Activated CD8-positive, alpha-beta memory T cell treated with anti-CD3 and anti-CD28 coated beads for 1 hour (primary cell): ENCODE data around the gene RTL9.
"Not testable (repeated sequence)": the region's sequence is repeated elsewhere in the genome, so short reads cannot be mapped to it uniquely, and the experiment has no call there.

Experiments used
- DNase-seq, 2 donors: peaks; one replicate each; pipeline ENCODE4 v3.0.0-alpha.2; 2020; ENCODE audit warnings: low read depth in 1 of 2; ENCODE audit errors: extremely low read depth in 1 of 2

The RTL9 gene

DNA sequence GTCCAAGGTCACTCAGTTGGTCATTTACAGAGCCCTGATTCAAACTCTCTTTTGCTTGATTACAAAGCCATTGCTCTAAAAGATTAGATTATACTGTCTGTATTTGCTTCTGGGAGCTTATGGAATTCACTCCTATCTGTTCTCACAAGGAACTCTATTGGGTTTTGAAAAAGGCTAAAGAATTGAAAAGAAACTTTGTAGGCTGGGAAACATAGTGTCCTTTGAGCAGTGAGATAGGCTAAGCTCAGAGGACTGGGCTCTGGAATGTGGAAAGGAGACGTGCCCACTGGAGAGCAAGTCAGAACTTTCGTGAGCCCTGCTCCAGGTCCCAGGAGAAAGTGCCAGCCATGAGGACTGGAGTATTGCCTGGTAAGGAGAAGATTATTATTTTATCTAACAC lies at the start of gene RTL9:
RTL9 (plus strand) TSS at position 301 of the 400 bp plus-strand sequence. CDS start 91,770 bp downstream, outside the sequence.
- no peak for DNase-seq

DNA sequence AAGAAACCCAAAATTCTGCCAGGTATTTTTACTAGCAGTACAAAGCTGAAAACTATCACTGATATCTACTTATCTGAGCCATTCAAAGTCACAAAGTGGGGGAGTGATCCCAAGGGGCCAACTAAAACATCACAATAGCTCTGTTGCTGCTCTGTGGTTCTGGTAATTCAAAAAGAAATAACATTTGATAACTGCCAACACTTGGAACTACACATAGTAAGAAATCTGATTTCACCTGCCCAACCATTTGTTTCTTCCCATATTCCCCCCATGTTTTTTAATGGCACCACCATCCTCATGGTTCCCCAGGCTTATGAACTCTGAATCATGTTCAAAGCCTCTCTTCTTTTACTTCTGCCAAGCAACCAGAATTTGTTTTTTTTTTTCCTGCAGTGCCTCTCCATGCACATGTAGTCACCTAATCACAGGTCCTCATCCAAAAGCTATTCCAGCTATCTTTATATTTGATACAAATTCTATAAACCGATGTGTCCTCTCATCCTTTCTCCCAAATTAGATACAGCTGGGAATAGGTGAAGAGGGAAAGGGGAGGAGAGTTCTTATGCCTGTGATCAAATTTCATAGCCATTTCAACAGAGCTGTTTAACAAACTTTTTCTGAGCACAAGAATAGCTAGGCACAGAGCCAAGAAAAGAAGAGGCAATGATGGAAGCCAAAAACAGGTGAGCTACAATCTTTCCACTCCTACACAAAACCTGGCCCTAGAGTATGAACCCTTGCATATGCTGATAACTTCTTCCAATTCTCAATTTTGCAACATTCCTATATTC lies 48.5 kb upstream of the RTL9 start:
- no peak for DNase-seq

DNA sequence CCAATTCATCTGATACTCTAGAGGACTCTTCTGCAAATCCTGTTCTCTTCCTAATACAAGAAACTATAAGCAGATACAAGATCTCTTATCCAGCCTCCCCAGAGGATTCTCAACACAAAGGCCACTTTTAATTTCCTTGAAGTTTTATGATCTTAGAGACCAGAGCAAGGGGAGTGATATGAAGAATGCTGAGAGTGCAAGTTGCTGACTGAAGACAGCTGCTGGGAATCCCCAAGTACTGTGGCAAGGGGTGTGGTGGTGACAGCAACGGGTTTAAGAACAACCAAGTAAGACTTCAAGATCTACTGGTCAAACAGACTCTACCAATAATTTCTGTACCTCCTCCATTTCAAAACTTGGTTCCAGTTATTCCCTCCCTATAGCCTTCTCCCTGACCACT lies 47.8 kb upstream of the RTL9 start:
- no peak for DNase-seq

DNA sequence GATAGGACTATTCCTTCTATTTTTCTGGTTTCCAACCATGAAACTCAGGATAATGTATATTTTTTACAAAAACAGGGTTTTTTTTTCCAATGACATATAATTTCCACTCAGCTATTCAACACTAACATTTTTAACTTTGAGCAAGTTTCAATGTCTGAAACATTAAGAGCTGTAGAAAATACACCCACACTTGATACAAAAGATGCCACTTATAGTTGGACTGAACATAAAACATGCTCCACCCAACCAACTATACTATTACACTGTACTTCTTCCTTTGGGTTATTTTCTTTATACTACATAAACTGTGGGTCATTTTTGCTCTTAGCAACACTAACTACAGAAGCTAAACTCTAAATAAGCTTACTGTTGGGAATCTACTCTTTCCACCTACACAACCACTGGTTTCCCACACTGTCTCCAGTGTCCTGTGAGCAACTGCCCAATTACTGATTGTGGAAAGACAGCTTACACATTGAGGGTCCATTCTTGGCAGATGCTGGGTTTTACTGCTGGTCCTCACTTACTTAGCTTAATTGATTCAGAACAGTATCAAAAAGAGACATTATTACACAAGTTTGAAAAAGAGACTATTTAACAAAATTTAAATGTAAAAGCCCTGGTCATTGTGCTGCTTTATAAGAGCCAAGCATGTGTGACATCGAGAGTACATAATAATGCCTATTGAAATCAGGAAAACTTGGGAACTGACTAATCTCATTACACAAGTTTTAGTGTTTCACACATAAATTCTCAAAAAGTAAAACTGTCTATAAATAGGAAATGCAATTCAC lies 47.0 kb upstream of the RTL9 start:
- DNase-seq = no peak

DNA sequence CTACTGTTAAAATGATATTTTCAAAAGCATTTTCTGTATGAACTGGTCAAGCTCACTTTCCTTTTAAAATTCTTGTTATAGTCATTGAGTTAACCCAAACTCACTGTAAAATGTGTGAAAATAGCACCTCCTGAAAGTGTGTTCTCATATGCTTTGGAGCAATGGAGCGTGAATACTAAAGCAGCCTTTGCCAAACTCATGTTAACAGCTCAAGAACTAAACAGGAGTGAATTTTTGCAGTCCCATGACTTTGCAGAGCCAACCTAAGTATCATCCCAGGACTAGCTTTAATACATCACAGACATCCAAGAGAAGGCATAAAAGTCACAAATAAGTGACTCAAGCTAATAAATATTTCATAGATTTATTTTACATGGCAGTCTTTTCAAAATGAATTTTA lies 43.1 kb upstream of the RTL9 start:
- no peak for DNase-seq

DNA sequence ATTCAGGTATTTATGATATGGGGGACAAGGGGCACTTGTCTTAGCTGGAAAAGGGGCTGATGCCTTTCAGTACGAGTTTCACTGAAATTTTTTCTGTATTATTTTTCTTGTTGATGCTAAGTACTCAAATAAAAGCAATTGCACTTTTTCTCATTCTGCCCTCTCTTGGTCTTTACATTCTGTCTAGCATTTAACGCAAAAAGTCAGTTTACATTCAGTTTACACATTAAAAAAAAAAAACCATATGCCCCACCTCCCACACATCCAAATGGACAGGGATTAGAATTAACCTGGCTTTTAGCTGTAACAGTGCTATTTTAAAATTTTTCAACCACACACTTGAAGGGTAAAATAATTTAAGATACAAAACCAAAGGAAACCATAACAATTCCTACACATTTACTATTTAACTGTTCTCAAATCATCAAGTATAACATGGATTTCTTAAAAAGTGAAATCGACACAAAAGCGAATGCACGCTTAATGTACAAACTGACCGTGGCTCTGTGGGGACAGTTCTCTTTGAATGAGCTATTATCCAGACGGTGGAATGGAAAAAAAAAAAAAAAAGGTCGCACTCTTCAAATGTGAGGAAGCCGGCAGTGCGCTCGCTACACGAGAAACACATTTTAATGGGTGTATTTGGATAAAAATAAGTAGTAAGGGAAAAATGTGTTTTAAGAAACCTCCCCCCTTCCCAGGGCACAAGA lies 42.1 kb upstream of the RTL9 start:
- DNase-seq = no peak

DNA sequence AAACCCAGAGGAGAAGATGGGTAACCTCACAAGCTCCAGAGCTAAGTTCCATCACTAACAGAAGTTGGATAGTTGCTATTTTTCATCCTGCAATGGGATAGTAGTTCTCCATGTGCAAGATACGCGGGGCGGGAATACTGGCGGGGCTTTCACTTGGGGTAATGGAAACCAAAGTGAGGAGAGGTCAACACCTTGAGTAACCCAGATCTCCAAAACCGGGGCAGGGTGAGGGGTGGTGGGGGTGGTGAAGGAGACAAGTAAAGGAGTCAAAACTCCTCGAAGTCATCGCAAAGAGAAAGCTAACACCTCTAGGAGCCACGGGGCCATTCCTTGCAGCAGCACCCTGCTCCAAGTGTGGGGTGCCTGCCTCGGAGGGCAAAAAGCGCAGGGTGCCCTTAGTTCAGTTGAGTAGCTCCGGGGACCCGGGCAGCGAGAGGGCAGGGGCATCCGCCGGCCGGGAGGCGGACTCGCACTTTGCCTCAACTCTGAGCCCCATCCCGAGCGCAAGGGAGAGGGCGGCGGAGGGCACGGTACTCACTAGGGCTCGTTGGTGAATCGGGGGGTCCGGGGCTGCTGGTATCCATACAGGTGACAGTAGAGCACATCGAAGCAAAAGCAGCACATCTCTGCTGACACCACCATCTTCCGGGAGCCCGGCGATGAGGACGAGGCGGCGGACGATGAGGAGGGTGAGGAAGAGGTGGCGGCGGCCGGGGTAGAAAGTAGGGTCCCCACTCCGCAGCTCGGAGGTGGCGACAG lies 41.4 kb upstream of the RTL9 start:
- peak in 1 of 2 donors; percentile 8 for DNase-seq

DNA sequence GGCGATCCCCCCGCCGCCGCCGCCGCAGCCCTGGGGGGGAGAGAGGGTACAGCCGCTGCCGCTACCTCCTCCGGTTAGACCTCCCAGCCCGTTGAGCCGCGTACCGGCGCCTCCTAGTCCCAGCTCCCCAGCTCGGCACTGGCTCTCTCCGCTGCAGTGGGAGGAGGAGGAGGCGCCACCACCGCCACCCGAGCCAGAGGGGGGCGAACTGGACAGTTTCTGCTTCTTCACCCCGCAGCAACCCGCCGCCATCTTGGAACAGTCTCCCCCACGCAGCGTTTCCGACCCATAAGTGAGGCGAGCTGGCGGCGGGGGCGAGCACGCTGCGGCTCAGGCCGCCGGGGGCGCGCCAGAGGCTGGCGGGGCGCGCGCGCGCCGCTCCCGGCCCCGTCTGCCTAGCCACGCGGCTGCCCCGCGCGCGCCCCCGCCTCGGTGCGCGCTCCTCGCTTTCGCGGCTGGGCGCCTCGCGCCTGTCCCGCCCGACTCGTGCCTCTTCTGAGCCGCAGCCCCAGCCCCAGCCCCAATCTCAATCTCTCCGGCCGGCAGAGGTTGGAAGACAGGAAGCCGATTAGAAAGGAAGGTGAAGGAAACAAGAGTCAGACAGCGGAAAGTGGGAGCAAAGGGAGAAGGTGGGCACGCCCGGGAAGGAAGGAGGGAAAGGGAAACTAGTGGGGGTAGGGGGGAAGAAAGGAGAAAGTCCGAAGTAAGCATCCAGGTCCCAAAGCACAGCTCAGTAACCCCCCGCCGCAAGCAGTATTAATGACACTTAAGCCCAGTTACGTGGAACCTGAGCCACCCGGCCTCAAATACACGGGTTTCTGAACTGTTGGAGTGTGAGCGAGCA lies 40.6 kb upstream of the RTL9 start, which contains the start of gene AMMECR1:
AMMECR1 (minus strand) TSS at position 266 of the 844 bp plus-strand sequence; CDS start at position 252, 14 bp downstream.
- peak; percentile 48 to 62 for DNase-seq

DNA sequence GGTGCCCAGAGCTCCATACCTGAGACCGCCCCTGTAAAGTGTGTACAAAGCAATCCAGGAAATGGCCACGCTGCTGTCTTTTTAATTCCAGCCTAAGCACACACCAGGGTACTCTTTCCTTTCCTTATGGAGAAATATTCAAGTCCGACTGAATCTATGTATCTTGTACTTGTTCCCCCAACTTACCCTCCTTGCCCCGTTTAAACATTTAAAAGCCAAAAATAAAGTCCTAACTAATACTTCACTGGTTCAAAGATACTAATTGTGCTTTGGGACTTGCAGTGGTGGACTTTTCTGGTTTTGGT lies 40.0 kb upstream of the RTL9 start:
- DNase-seq = no peak

DNA sequence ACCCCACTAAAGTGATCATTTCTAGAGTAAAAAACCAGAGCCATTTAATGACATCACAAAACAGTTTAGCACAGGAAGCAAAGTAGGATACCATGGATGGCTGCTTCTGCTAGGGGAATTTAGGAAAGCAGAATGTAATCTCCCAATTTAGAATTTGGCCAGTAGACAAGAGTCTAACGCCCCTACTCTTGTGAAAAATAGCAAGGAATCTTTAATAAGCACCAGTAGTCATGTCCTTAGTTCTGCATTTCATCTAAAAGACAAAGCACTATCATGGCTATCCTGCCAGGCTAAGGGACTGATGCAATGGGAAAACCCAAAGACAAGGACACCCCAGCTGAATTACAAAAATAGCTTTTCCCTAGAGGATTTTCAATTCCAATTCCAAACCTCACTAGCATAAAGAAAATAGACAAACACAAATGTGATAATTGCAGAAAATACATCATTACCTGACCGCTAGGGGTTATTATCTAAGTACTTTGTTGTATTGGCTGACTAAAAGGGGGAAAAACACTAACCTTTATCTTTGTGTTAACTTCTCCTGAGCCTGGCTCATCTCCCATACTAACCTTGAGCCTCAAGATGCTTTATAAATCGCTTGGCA lies 38.2 kb upstream of the RTL9 start:
- DNase-seq = no peak

DNA sequence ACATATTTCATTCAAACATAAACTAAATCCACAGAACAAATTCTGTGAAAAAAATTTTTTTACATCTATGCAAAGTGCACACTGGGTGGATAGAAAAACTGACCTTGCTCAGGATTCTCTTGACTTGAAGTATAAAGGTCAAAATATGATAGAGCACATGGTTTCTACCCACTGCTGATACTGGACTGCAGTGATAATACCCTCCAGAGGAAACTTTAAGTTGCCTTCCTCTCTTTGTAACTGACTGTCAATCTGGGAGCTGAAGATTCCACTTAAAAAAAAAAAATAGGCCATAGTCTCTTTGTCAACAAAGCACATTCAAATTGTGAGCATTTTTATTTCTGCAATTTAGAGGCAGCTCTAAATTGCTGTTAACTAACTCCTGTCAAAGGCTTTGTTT lies 37.6 kb upstream of the RTL9 start:
- DNase-seq = no peak

DNA sequence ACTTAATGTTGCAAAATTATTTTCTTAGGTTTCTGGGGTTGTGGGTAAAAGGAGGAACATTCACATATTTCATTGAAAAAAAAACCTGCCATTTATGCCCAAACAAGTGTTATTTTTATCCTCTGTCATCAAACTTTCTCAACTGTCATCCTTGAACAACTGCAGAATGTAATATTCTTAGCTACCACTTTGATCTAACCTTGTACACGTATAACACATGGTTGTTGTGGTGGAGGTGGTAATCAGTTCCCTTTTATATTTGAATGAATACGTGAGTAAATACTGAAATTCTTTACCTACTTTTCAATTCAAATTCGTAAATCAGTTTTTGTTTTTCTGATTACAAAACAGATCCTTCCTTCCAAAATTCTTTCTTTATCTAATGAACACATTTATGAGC lies 37.0 kb upstream of the RTL9 start:
- DNase-seq = no peak

DNA sequence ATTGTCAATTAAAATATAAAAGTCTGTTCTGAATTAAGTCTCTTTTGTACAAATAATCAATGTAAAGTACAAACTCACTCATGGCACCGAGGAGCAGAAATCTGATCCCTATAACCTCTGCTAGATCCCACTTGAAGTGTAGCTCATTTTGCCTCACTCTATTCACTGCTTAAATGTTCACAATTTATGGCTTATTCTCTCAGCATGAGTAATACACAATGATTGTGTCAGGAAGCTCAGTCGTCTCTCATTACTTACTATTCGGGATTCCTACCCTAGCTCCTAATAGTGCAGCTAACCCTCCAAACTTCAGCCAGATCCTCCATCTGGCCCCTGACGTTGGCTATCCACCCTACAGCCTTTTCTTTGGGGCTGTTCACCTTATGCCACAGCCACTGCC lies 36.0 kb upstream of the RTL9 start:
- no peak for DNase-seq

DNA sequence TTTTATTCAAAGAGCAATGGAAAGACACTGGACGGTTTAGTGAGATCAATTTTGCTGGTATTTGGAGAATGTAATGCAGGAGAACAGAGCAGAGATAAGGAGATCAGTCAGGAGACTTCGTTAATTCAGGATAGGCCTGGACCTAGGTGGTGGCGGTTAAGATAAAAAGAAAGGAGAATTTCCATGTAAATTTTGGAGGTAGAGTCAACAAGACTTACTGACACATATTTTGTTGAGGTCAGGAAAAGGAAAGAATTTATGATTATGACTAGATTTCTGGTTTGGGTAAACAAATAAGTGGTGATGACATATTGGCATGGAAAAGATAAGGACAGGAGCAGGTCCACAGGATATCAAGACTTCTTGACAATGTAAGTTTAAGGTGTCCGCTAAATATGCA lies 31.9 kb upstream of the RTL9 start:
- DNase-seq = no peak

DNA sequence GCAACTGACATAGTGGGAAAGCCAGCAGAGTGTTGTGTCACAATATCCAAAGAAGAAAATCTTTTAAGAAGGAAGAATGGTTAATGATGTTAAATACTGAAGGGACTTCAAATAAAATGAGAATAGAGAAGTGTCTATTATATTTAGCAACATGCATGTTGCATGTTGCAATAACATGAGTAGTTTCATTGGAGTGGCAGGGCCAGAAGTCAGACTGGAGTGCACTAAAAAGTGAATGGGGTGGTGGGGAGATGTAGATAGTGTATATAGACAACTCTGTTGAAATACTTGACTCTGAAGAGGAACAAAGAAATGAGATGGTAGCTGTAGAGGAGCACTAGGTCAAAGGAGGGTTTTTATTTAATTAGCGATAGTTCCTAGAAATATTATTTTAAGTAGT lies 31.3 kb upstream of the RTL9 start:
- no peak for DNase-seq

DNA sequence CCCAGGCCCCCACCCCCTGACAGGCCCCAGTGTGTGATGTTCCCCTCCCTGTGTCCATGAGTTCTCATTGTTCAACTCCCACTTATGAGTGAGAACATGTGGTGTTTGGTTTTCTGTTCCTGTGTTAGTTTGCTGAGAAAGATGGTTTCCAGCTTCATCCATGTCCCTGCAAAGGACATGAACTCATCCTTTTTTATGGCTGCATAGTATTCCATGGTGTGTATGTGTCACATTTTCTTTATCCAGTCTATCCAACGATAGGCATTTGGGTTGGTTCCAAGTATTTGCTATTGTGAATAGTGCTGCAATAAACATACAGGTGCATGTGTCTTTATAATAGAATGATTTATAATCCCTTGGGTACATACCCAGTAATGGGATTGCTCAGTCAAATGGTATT lies 30.0 kb upstream of the RTL9 start:
- DNase-seq = not testable (repeated sequence)

DNA sequence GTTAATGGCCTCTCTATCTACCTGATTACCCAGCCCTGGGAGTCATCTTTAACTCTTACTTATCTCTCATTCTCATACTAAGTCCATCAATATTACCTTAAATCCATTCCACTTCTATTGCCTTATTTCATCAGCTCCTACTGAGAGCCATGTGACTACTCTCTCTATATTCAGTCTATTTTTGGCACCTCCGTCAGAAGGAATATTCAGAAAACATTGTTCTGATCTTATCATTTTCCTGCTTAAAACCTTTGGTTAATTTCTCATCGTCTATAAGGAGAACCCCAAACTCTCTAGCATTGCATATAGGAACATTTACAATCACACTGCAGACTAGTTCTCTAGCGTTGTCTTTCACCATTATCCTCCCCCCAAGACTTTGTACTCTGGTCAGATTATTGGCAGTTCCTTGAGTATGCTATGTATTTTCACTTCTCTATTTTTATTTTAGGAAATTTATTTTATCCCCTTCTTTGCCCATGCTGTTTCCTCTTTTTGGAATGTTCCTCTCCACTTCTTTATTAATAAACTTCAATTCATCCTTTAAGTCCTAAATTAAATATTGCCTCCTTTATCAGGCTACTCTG lies 27.1 kb upstream of the RTL9 start:
- DNase-seq = no peak

DNA sequence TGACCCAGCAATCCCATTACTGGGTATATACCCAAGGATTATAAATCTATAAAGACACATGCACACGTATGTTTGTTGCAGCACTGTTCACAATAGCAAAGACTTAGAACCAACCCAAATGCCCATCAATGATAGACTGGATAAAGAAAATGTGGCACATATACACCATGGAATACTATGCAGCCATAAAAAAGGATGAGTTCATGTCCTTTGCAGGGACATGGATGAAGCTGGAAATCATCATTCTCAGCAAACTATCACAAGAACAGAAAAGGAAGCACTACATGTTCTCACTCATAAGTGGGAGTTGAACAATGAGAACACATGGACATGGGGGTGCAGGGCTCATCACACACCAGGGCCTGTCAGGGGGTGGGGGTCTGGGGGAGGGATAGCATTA lies 25.2 kb upstream of the RTL9 start:
- DNase-seq = not testable (repeated sequence)

DNA sequence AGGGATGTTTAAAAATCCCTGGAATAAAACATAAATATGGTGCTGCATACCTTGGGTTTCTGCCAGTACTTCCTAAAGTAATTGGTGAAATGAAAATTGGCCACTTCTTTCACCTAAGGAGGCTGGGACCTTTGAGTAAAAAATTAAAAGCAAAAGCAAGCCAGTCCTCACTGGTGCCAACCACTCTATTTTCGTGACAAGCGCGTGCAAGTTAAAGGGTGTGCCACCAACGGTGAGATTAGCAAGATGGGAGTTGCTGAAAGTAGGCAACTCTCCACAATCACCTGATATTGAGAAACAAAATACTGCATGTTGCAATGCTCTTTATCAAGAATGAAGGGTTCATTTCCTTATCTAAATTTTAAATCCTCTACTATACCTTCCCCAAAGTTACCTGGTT lies 19.7 kb upstream of the RTL9 start:
- DNase-seq = no peak
